Measurements from ENCODE around the gene ETFRF1.

ETFRF1 gene, protein sequence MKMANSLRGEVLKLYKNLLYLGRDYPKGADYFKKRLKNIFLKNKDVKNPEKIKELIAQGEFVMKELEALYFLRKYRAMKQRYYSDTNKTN

DNA sequence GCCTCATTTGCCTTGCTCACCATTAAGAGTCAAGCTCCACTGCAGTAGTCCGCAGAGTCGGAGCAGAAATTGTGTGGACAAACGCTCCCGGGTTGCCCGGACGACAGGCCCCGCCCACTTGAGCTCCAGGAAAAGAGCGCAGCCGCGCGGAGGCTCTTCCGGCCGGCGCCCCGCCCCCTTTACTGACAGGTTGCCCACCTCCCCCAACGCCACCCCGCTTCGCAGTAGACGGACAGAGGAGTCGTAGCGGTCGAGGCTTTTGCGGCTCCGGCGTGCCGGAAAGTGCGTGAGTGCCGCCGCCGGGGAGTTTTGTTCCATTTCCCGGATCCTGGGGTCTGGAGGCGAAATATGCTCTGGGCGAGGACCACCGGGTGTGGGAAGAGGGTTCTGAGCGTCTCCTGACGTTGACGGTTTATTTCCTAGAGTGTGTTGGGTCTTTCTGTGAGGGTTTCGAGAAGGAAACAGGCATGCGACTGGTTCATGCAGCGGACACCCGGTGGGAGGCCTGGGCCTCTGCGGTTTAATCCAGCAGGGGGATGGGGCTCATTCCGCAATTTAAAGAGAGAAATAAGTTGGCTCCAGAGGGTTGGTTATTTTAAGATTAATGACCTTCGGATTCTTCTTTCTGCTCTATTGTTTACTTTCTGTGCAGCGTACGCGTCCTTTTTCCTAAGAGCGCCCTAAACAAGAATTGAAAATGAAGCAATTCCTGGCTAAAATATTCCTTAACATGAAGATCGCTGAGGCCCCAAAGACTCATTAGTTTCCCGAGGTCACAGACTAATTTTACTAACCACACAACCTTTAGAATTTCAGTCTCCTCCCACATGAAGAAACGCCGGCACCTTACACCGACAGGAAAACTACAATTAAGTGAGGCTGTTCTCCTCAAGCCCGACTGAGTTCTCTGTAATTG lies at the start of gene ETFRF1, which contains the start of gene DNAI7:
TSS of gene ETFRF1 (plus strand) at position 182 of the 916 bp plus-strand sequence. CDS start 8,720 bp downstream, outside the sequence.
TSS of gene DNAI7 (minus strand) at position 105 of the 916 bp plus-strand sequence. CDS start at position 23, 82 bp downstream.
- DNase-seq = peak; percentile 99

DNA sequence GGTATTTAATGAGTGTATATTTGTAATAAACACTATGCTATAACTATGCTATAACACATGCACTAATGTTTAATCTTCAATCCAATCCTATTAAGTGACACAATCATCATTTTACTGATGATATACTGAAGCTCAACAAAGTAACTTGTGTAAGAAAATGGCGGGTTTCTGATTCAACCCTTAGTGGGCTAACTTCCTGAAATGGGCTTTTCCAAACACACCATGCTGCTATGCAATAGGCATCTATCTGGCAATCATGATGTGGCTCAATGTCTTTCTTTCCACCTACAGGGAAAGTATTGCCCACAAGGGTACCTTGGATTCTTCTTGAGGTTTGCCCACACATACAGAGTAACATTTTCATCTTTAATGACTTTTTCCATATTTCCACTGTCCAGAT lies 48.4 kb upstream of the ETFRF1 start:
- DNase-seq = no peak

DNA sequence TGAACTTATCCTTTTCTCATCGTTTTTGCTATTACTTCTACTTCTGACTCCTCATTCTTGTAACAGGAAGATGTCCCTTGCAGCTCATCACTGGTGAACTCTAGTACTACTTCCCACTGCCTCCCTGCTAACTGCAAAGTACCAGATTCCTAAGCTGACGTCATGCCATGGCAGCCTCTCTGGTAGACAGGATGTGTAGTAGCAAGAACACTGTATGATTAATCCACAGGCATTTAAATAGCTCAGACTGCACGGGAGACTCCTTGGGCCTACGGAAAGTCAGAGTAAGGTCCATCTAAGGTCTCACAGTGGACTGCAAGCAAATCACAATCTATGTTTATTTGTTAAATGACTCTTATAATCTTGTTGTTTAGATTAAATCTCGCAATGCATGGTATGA lies 43.6 kb upstream of the ETFRF1 start:
- no peak for DNase-seq

DNA sequence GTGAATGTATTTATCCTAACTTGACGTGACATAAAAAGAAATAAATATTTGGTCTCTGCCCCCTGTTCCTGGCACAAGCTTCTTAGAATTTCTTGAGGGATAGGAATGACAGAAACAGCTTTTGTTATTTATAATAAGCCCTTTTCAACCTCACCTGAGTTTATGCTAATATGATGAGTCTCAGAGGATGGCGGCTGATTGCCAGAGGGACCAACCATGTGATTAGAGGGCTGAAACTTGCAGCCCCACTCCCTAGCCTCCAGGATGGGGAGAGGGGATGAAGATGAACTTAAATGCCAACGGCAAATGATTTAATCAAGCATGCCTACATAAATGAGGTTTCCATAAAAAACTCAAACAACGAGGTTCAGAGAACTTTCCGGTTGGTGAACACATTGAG lies 43.0 kb upstream of the ETFRF1 start:
- DNase-seq = no peak

DNA sequence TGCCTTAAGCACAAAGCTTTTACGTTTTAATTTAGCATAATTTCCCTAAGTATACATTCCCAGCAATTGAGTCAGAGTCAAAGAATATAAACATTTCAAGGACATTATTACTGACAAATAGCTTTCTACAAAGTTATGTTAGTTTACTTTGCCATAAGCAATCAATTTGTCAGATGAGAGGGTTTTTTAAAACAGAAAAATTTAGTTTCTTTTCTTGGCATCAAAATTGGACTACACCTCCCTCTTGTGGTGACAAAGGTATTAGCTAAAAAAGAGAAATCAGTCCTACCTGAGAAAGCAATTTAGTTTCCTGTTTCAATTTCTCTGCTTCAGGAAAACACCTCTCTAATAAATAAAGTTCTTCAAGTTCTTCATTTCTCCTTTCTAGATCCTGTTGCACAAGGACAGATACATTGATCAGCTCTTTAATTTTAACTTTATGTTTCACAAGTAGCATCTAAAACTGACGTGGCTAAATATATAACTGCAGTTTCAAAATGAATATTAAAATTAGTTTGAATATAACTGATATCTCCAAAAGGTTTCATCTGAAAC lies 39.9 kb upstream of the ETFRF1 start:
- no peak for DNase-seq

DNA sequence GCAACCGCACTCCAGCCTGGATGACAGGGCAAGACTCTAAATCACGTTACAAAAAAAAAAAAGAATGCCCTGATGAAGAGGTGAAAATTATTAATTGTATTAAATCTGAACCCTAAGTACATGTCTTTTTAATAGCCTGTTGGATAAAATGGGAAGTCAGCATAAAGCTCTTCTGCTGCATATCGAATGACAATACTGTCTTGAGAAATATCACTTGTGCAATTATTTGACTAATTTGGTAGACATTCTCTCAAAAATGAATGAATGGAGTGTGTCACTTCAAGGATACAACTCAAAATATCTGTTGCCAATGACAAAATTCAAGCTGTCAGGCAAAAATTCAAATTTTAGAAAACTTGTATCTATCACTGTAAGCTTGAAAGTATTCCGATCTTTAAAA lies 39.0 kb upstream of the ETFRF1 start:
- DNase-seq = no peak

DNA sequence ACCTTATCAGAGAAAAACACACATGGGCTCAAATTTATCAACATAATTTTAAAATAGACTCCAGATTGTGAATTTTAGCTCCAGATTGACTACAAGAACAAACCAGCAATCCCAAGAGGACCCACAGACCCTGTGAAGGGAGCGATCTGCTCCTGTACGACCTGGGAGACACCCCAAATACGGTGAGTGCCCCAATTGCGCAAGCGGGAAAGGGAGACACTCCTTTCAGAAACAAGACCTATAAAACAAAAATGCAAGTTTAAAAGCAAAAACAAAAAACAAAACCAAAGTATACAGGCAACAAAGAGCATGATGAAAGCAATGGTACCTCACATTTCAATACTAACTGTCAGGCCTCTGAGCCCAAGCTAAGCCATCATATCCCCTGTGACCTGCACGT lies 32.2 kb upstream of the ETFRF1 start:
- no peak for DNase-seq

DNA sequence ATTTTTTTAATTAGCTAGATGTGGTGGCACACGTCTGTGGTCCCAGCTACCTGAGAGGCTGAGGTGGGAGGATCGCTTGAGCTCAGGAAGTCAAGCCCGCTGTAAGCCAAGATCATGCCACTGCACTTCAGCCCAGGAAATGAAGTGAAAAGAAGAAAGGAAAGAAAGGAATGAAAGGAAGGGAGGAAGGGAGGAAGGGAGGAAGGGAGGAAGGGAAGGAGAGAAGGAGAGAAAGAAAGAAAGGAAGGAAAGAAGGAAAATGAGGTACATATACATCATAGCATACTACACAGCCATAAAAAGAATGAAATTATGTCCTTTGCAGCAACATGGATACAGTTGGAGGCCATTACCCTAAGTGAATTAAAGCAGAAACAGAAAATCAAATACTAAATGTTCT lies 12.3 kb upstream of the ETFRF1 start:
- no peak for DNase-seq

DNA sequence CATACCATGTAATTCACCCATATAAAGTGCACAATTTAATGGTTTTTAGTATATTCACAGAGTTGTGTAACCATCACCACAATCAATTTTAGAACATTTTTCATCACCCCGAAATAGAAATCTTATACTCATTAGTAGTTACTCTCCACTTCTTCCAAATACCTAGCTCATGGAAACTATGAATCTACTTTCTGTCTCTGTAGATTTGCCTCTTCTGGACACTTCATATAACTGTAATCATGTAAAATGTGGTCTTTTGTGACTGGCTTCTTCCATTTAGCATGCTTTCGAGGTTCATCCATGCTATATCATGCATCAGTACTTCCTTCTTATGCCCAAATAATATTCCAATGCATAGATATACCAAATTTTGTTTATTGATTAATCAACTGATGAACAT lies 10.9 kb upstream of the ETFRF1 start:
- DNase-seq = no peak

DNA sequence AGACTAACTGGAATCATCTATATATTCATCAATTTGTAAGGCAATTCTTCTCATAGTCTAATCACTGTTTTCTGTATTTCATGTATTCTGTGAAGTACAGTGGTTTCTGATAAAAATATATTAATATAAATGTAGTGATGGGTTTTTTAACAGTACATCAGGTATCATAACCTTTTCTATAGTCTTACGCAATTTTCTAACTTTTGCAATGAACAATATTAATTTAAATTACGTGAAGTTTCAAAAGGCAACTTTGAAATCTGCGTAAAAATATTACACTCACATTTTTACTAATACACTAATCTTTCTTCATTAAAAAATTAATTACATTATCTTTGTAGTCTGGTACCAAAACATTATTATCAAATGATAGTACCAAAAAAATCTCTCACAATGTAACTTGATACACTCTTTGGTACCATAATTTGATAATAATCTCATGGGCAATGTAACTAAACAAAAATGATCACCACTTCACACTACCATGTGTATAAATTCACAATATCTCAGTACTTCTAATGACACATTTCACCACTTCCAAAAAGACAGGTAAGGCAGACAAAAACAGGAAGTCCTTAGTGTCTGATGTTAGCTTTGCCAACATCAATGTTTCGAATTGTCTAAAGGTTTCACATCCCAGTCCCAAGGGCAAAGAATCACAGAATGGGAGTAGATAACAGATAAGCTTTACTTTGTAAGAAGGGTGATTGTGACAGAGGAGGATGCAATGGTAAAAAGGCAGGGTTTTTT lies 8.8 kb upstream of the ETFRF1 start:
- no peak for DNase-seq

DNA sequence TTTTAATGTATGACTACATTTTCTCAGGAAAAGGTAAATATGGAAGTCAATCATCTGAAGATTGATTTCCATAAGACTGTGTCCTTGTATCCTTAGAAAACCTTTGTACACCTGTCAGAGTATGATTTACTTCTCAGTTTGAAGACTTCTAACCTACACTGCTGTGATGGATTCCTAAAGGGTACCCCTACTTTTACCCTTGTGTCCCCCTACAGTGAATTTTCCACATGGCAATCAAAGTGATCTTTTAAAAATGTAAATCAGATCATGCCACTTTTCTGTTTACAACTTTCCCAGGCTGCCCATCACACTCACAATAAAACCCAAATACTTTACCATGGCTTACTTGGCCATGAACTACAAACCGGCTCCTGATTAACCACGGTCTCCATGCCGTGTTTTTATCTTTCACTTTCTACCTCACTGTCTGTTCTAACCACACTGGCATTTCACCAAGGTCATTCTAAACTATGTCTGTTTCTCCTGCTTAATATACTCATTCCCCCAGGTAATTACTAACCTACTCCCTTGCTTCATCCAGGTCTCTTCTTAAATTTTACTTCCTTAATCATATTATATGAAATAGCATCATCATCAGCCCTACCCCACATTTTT lies 8.1 kb upstream of the ETFRF1 start:
- DNase-seq = no peak

DNA sequence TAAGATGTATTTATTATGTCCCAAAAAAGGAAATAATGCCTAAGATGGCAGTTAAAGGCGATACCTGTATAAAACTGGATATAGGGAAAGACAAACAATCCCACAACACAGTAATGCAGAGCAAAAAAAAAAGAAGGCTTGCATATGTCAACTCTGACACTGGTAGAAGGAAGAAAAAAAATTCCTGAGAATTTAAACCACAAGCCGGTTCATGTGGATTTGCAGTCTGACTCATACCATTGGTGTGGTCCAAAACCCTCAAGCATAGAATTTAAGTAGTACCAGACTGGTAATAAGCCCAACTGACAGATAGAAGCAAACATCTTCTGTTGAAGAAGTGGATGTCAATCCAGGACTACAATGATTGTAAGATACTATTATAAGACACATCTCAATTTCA lies 7.3 kb upstream of the ETFRF1 start:
- DNase-seq = no peak

DNA sequence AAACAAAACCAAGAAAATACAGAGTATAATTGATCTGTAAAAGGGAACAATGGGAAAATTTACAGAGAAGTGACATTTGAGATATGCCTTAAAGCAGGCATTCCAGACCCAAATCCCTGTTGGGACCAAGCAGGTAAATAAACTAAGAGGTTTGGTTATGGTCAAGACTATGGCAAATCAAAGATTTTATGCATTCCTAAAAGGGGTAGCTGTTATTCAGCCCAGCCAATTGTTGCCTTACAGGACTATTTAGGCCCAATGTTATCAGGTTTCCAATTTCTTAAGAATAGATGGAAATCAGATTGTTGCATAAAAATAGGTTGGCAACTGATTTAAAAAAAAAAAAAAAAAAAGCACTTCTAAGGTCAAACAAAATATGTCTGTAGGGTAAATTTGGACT lies 5.4 kb upstream of the ETFRF1 start:
- DNase-seq = no peak

DNA sequence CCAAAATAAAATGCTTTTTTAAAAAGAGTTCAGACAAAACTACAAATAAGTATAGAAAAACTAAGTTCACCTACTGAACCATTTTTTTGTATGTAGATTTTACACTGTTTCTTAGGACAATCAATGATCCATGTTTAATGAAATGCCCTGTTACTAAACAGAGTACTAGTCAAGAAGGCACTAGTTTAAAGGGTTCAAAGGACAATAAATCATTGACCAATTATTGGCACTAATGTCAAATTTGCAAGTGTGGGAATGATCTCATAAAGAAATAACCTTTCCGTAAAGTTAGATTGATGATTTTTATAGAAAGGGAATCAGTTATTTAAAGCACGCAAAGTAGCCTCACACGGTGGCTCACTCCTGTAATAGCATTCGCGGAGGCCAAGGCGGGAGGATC lies 4.2 kb upstream of the ETFRF1 start:
- DNase-seq = no peak

DNA sequence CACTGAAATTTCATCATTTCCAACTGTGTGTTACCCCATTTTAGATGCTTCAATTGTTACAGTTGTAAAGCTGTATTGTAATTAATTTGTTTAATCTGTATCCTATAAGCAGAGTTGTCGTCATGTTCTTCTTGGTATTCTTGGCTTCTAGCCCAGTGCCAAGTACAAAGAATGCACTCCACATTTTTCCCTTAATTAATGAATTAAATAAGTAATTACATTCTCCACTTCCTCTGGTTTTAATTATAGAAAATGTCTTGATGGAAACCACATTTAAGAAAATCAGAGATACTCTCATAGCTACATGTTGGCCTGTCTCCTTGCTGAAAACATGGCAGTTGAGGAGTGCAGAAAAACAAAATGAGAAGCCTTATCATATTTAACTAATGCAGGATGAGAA lies 823 bp upstream of the ETFRF1 start:
- DNase-seq = no peak

DNA sequence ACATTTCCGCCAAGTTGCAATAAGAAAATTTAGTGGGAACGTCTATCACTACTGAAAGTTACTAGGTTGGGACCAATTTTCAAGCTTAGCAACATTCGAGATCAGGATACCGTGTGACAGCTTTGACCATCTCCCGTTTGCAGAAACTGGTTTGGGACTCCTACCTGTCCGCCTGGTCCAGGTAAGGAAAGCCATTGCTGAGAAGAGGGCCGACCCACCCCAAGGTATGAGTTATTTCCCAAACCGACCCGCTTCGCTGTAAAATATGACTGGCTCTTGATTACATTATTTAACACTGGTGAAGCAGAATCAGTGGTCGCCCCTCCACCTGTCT lies 348 bp upstream of the ETFRF1 start:
- no peak for DNase-seq

DNA sequence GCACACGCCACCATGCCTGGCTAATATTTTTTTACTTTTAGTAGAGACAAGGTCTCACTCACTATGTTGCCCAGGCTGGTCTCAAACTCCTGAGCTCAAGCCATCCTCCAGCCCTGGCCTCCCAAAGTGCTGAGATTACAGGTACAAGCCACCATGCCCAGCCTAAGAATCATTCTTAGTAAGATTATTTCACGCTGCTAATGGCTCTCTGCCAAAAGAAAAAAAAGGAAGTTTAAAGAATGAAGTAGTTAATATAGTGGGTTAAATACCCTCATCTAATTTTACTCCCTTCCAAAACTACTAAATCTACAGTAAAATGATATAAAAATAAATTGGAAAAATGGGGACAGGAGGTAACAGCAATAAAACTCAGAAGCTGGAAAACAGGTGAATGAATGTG lies 2.6 kb downstream of the ETFRF1 start:
- DNase-seq = no peak

DNA sequence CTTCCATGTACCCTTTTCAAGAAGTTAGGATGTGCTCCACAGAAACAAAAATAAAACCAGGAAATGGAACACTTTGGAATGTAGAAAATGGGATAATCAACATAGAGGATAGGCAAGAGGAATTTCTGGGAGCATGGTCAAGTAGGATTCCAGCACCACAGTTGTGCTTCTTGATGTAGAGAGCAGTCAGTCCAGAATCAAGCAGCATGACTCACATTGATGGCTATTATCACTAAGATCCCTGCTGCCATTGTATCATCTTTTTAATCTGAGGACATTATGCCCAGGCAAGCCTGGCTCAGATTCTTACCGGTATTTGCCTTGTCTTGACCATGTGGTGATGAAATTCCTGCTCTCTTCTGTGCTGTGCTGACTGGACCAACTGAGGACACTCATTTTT lies 5.7 kb downstream of the ETFRF1 start:
- no peak for DNase-seq

DNA sequence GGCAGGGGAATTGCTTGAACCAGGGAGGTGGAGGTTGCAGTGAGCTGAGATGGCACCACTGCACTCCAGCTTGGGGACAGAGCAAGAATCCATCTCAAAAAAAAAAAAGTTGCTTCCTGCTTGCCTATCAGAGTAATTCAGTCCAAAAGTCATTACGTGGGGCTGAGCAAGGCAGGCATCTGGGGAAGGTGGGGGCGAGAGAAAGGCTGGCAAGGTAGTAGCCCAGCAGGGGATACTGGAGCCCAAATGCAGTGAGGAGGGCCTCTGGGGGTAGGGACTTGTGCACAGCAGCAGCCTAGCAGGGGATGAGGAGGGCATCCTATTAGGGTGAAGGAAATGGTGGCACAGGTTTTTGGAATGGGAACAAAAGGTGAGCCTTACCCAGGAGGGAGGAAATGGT lies 7.1 kb downstream of the ETFRF1 start:
- DNase-seq = no peak

DNA sequence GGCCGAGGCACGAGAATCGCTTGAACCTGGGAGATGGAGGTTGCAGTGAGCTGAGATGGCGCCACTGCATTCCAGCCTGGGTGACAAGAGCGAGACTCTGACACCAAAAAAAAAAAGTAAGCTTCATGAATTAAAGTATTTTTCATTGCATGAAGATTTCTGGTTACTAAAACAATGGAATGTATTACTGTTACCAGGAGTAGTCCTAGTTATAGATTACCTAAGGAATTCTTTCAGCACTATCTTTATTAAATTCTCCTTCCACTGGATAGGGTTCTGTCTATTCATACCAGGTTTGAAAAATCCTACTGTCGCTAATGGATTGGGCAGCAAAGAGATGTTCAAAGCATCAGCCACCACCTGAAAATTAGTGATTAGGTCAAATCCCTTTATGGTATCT lies 12.4 kb downstream of the ETFRF1 start:
- DNase-seq = no peak

DNA sequence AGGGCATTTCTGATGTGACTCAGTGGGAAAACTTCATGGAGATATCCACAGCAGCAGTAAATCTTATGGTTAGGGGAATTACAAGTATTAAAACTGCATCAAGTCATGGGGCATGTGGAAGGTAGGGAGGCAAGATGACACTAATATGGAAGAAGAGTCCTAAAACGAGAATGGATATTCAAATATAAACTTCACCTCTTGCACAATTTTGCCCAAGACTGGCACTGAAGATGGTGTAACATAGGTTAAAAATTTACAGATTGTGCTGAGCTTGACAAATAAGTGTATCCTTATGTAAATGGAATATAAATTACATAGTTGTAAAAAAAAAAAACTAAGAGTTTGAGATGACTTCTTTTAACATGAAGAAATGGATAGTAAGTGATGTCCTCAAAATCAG lies 12.8 kb downstream of the ETFRF1 start:
- DNase-seq = no peak

DNA sequence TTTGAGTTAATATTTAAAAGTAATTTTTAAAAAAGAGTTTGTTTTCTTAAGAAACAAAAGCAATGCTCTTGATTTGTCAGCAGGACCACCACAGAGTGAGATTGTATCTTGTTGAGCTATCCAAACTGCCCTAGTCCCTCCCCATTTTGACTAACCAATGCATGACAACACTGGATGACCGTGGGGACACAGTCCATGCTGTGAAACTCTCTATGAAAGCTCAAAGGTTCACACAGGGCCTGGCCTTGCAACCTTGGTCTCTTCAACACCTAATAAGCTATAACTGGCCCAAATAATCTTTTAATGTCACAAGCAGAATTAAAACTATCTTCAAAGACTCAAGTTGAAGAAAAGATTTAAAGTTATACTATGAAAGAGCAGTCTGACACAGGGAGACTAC lies 13.5 kb downstream of the ETFRF1 start:
- DNase-seq = no peak

DNA sequence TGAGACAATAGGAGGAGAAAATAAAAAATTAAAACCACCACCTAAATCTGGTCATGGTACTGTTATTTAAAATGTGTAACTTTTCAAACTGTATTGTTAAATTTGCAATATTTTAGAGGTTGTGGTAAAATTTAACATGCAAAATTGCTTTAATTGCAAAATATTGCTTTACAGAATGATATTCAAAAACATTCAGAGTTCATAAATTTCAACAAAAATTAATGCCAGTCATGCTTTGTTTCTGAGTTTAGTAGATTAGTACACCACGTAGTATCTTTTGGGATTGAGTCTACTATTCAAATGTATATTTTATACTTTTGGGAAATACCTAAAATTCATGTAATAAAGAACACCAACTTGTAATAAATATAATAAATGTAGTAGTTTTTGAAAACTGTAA lies 18.3 kb downstream of the ETFRF1 start:
- DNase-seq = no peak

All from NCI-H1105 (cell line).